Breast epithelium (tissue), 4 donors: ENCODE results near the gene RHNO1. TPM values are rescaled to one million over a fixed set of nuclear protein-coding genes. Genes with fewer than 3 reads are reported as not detected.

Source experiments
- DNase-seq, 2 donors: peaks; one replicate each; pipeline ENCODE4 v3.0.0-alpha.2; 2019; ENCODE audit warnings: low spot score in 2 of 2
- H3K27ac ChIP-seq, 2 donors: fragments of 200-600 bp; sonication (generic) in 1 of 2; one replicate each; pipeline ENCODE4 v1.5.1; 2016 to 2019; ENCODE audit warnings: mild to moderate bottlenecking in 1 of 2
- H3K27me3 ChIP-seq, 2 donors: fragments of 200-600 bp; sonication (generic) in 1 of 2; one replicate each; pipeline versions ENCODE4 v1.5.1 to v1.6.0; 2017 to 2019; ENCODE audit warnings: control low read depth in 1 of 2, mild to moderate bottlenecking in 1 of 2
- H3K36me3 ChIP-seq: fragments of 200-600 bp; one replicate; pipeline ENCODE4 v1.5.1; 2019
- H3K4me1 ChIP-seq, 2 donors: fragments of 200-600 bp; sonication (generic); one replicate each; pipeline ENCODE4 v1.5.1; 2016 to 2019; ENCODE audit warnings: control low read depth in 1 of 2
- H3K4me3 ChIP-seq, 3 donors: fragments of 200-600 bp; sonication (generic); 1 replicate in 2 of 3; 2 replicates in 1 of 3; pipeline ENCODE4 v1.5.1; 2016 to 2019; ENCODE audit warnings: mild to moderate bottlenecking in 3 of 3, moderate library complexity in 2 of 3
- H3K9me3 ChIP-seq, 2 donors: fragments of 200-600 bp; sonication (generic) in 1 of 2; one replicate each; pipeline ENCODE4 v1.5.1; 2016 to 2019; ENCODE audit warnings: control low read depth in 1 of 2
- CTCF ChIP-seq, 3 donors: fragments of 450-650 bp; IDR thresholded peaks; one replicate each; pipeline ENCODE4 v1.5.1; 2016 to 2017; ENCODE audit warnings: antibody characterized with exemption in 3 of 3, mild to moderate bottlenecking in 3 of 3, moderate library complexity in 3 of 3
- POLR2A ChIP-seq: fragments of 450-650 bp; IDR thresholded peaks from one replicate; pipeline ENCODE4 v1.6.1; 2016; ENCODE audit warnings: antibody characterized with exemption, mild to moderate bottlenecking, moderate library complexity
- POLR2AphosphoS5 ChIP-seq, 3 donors: sonication (generic); formaldehyde crosslinking; IDR thresholded peaks; one replicate each; pipeline ENCODE4 v1.6.1; 2017; ENCODE audit warnings: antibody characterized with exemption in 3 of 3
- intact Hi-C: fragments of 100-400 bp; cut with DNase I; formaldehyde crosslinking; loops from one replicate; pipeline ENCODE4 v1.15.1; 2023; ENCODE audit warnings: low total_unique reads
- total RNA-seq, 3 donors: library from RNA; depleted of rRNA; stranded (reverse); fragments of >200 nt; gene quantifications; one replicate each; pipeline ENCODE4 v1.1.0, GENCODE V29; 2016

Gene RHNO1
- total RNA-seq, 3 donors from 2014 or later = 4.3 to 18.4 (median 15.7) TPM

- Histone ChIP-seq H3K4me3 (peak overlapping the region in 2 of 3 donors; percentile 42 to 58), H3K36me3 (no peaks in the 10 kb centered on the region), H3K27ac (peak overlapping the region in 1 of 2 donors; percentile 62), H3K4me1 (no peaks in the 10 kb centered on the region), H3K9me3 (no peaks in the 10 kb centered on the region), H3K27me3 (no peaks in the 10 kb centered on the region)
- intact Hi-C loops = no loop called here
- TF ChIP-seq CTCF (IDR thresholded peaks at IDR 0.05) (no peak), POLR2A (no peak), POLR2AphosphoS5 (IDR thresholded peaks at IDR 0.05) (no peak)
- DNase-seq = no peak
Measured at GRCh38 chr12:2833810-2834209, 43.2 kb upstream of the RHNO1 start.

GRCh38 chr12:2834581-2835491 lies 42.2 kb upstream of the RHNO1 start, which contains the start of gene NRIP2:
Gene NRIP2 (minus strand): TSS chr12:2835035. CDS start chr12:2834983, 52 bp downstream.
- DNase-seq = no peak
- intact Hi-C loops = no loop called here
- H3K27ac ChIP-seq = peak within 1 kb of the TSS in 1 of 2 donors; percentile 62

GRCh38 chr12:2835691-2836403 lies 41.2 kb upstream of the RHNO1 start:
- no peak overlapping the region for H3K27ac ChIP-seq
- no peaks in the 10 kb centered on the region for H3K36me3 ChIP-seq
- no peak for DNase-seq
- no peaks in the 10 kb centered on the region for H3K27me3 ChIP-seq
- no peaks in the 10 kb centered on the region for H3K4me1 ChIP-seq
- H3K4me3 ChIP-seq = no peak overlapping the region
- H3K9me3 ChIP-seq = no peaks in the 10 kb centered on the region
- intact Hi-C loops = no loop called here
- no peak for TF ChIP-seq POLR2A

More at GRCh38 chr12:2834581-2835491, 42.2 kb upstream of the RHNO1 start, which contains the start of gene NRIP2:
- H3K4me1 ChIP-seq = no peaks in the 10 kb centered on the region
- TF ChIP-seq POLR2AphosphoS5 (IDR thresholded peaks at IDR 0.05) = no peak
- TF ChIP-seq CTCF (IDR thresholded peaks at IDR 0.05) = no peak
- no peak for TF ChIP-seq POLR2A
- H3K36me3 ChIP-seq = no peaks in the 10 kb centered on the region
- peak within 1 kb of the TSS in 2 of 3 donors; percentile 42 to 58 for H3K4me3 ChIP-seq
- no peaks in the 10 kb centered on the region for H3K9me3 ChIP-seq
- H3K27me3 ChIP-seq = no peaks in the 10 kb centered on the region

- no peak overlapping the region for H3K27ac ChIP-seq
- H3K4me1 ChIP-seq = no peaks in the 10 kb centered on the region
- H3K27me3 ChIP-seq = no peaks in the 10 kb centered on the region
- intact Hi-C loops = no loop called here
- no peaks in the 10 kb centered on the region for H3K36me3 ChIP-seq
- H3K4me3 ChIP-seq = no peak overlapping the region
- TF ChIP-seq POLR2A = no peak
- no peak for TF ChIP-seq POLR2AphosphoS5 (IDR thresholded peaks at IDR 0.05)
- TF ChIP-seq CTCF (IDR thresholded peaks at IDR 0.05) = no peak
- no peaks in the 10 kb centered on the region for H3K9me3 ChIP-seq
- no peak for DNase-seq
Measured at GRCh38 chr12:2836574-2836973, 40.4 kb upstream of the RHNO1 start.

- intact Hi-C loops = no loop called here
- H3K27ac ChIP-seq = no peak overlapping the region
- H3K36me3 ChIP-seq = no peaks in the 10 kb centered on the region
- H3K4me1 ChIP-seq = no peaks in the 10 kb centered on the region
- no peak for DNase-seq
- TF ChIP-seq POLR2AphosphoS5 (IDR thresholded peaks at IDR 0.05) = no peak
- no peak for TF ChIP-seq POLR2A
- TF ChIP-seq CTCF (IDR thresholded peaks at IDR 0.05) = no peak
- H3K9me3 ChIP-seq = no peaks in the 10 kb centered on the region
- no peak overlapping the region for H3K4me3 ChIP-seq
- H3K27me3 ChIP-seq = no peaks in the 10 kb centered on the region
Measured at GRCh38 chr12:2841056-2841650, 35.9 kb upstream of the RHNO1 start.
